G401.6 (cell line): ENCODE data around the gene SPINK1.
"Not testable (repeated sequence)": the region's sequence is repeated elsewhere in the genome, so short reads cannot be mapped to it uniquely, and the experiment has no call there.

Experiments
- FAIRE-seq: peaks from 2 replicates; lab custom pipeline; 2012; peaks lifted over from hg19 to GRCh38; lab: Jason Lieb, UNC

Gene SPINK1

GRCh38 chr5:147831465-147831864, at the start of gene SPINK1:
SPINK1 (minus strand) TSS chr5:147831671; CDS start chr5:147831577, 94 bp downstream.
- no peak for FAIRE-seq

GRCh38 chr5:147880487-147880886, 49.0 kb upstream of the SPINK1 start:
- no peak for FAIRE-seq

GRCh38 chr5:147879784-147880183, 48.3 kb upstream of the SPINK1 start:
- FAIRE-seq, result no peak

GRCh38 chr5:147878066-147878759, 46.7 kb upstream of the SPINK1 start, which contains the start of gene SCGB3A2:
SCGB3A2 (plus strand) TSS chr5:147878711; CDS start chr5:147878804, 93 bp downstream.
- no peak for FAIRE-seq

GRCh38 chr5:147876626-147877025, 45.2 kb upstream of the SPINK1 start:
- no peak for FAIRE-seq

- FAIRE-seq, result no peak
Observed at GRCh38 chr5:147876141-147876540, 44.7 kb upstream of the SPINK1 start.

GRCh38 chr5:147874910-147875367, 43.5 kb upstream of the SPINK1 start:
- no peak for FAIRE-seq

GRCh38 chr5:147874118-147874875, 42.8 kb upstream of the SPINK1 start:
- not testable (repeated sequence) for FAIRE-seq

GRCh38 chr5:147872744-147873435, 41.4 kb upstream of the SPINK1 start:
- not testable (repeated sequence) for FAIRE-seq

- not testable (repeated sequence) for FAIRE-seq
Observed at GRCh38 chr5:147871980-147872549, 40.6 kb upstream of the SPINK1 start.

- not testable (repeated sequence) for FAIRE-seq
Observed at GRCh38 chr5:147869892-147870291, 38.4 kb upstream of the SPINK1 start.

GRCh38 chr5:147869112-147869511, 37.6 kb upstream of the SPINK1 start:
- FAIRE-seq, result no peak

GRCh38 chr5:147863454-147864158, 32.1 kb upstream of the SPINK1 start:
- FAIRE-seq, result no peak

GRCh38 chr5:147860641-147861025, 29.2 kb upstream of the SPINK1 start:
- no peak for FAIRE-seq

GRCh38 chr5:147859962-147860640, 28.6 kb upstream of the SPINK1 start:
- no peak for FAIRE-seq

- no peak for FAIRE-seq
Observed at GRCh38 chr5:147858565-147858964, 27.1 kb upstream of the SPINK1 start.

GRCh38 chr5:147857302-147858129, 26.0 kb upstream of the SPINK1 start:
- peak; percentile 75 for FAIRE-seq

GRCh38 chr5:147856801-147857200, 25.3 kb upstream of the SPINK1 start:
- FAIRE-seq, result no peak

GRCh38 chr5:147855774-147856069, 24.3 kb upstream of the SPINK1 start:
- no peak for FAIRE-seq
